Ishikawa (cell line): ENCODE results near the gene MYH16.
A peak's percentile ranks its signal among the peaks of the same experiment; 100 is the strongest.

ENCODE experiments used
- CEBPB ChIP-seq: IDR thresholded peaks from 2 replicates; pipeline ENCODE4 v1.6.1; 2012
- CREB1 ChIP-seq: IDR thresholded peaks from 2 replicates; pipeline ENCODE4 v1.6.1; 2012; ENCODE audit warnings: low read depth
- EGR1 ChIP-seq: IDR thresholded peaks from 2 replicates; pipeline ENCODE4 v1.6.1; 2012
- EP300 ChIP-seq: IDR thresholded peaks from 2 replicates; pipeline ENCODE4 v1.6.1; 2012; ENCODE audit warnings: borderline replicate concordance
- FOXM1 ChIP-seq: IDR thresholded peaks from 2 replicates; pipeline ENCODE4 v1.6.1; 2012; ENCODE audit warnings: low read depth, borderline replicate concordance
- NFIC ChIP-seq: IDR thresholded peaks from 2 replicates; pipeline ENCODE4 v1.6.1; 2012
- RAD21 ChIP-seq: IDR thresholded peaks from 2 replicates; pipeline ENCODE4 v1.6.1; 2012; ENCODE audit warnings: low read depth
- TAF1 ChIP-seq: IDR thresholded peaks from 2 replicates; pipeline ENCODE4 v1.6.1; 2012; ENCODE audit warnings: low read depth, mild to moderate bottlenecking
- TCF12 ChIP-seq: IDR thresholded peaks from 2 replicates; pipeline ENCODE4 v1.6.1; 2012; ENCODE audit warnings: low read depth
- TEAD4 ChIP-seq: IDR thresholded peaks from 2 replicates; pipeline ENCODE4 v1.6.1; 2012
- YY1 ChIP-seq: IDR thresholded peaks from 2 replicates; pipeline ENCODE4 v1.6.1; 2012; ENCODE audit warnings: low read depth
- ZBTB7A ChIP-seq: IDR thresholded peaks from 2 replicates; pipeline ENCODE4 v1.6.1; 2012; ENCODE audit warnings: low read depth
- TF ChIP-seq, protein P1 (sequence below): IDR thresholded peaks from 2 replicates; pipeline ENCODE4 v1.6.1; 2012
- TF ChIP-seq, protein P2 (sequence below): IDR thresholded peaks from 2 replicates; pipeline ENCODE4 v1.6.1; 2012
- TF ChIP-seq, protein P3 (sequence below): IDR thresholded peaks from 2 replicates; pipeline ENCODE4 v1.6.1; 2012; ENCODE audit warnings: low read depth, mild to moderate bottlenecking

The MYH16 gene

DNA sequence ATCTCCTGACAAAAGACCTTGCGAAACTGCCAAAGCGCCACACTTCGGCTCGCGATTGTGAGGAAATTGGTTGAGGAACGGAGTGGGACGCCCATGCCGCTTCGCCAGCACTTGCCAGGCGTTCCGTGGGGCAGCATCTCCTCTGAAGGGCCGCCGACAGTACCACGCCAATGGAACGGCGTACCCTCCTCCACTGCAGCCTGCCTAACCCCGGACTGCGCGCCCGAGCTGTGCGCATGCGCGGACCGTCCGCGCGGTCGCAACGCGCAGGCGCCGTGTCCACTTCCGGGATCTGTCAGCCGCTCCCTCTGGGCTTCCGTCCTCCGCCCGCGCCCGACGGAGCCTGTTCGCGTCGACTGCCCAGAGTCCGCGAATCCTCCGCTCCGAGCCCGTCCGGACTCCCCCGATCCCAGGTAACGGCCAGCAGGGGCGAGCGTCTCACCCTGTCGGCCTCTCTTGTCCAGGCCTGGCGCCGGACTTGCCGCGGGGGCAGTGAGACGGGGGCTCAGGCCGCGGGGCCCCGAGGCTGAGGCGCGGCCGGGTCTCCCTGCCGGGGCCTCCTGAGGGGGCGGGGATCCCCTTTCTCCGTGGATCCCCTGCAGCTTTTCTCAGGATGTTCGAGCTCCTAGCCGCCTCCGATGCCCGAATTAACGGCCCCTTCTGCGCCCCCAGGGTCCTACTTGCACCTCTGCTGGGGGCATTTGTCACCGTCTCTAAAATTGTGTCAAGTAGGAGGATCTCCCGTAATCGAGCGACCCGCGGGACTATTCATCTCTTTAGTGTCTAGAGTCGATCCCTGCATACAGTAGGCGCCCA, 53.2 kb downstream of the MYH16 start, which contains the start of gene ARPC1A:
ARPC1A (plus strand) TSS at position 307 of the 816 bp plus-strand sequence. CDS start 7,456 bp downstream, outside the sequence.
- TF ChIP-seq, protein P1, sequence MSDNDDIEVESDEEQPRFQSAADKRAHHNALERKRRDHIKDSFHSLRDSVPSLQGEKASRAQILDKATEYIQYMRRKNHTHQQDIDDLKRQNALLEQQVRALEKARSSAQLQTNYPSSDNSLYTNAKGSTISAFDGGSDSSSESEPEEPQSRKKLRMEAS = peak; percentile 87
- TF ChIP-seq ZBTB7A = no peak; the same call in 1 of the 2 replicates
- TF ChIP-seq, protein P2, sequence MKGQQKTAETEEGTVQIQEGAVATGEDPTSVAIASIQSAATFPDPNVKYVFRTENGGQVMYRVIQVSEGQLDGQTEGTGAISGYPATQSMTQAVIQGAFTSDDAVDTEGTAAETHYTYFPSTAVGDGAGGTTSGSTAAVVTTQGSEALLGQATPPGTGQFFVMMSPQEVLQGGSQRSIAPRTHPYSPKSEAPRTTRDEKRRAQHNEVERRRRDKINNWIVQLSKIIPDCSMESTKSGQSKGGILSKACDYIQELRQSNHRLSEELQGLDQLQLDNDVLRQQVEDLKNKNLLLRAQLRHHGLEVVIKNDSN = peak; percentile 22; the same call in 1 of the 2 replicates
- TF ChIP-seq TAF1 = peak; percentile 96
- 0 out of 2 replicates have a peak, but pooled peaks have one; percentile 51 for TF ChIP-seq TCF12
- TF ChIP-seq CREB1 = 0 out of 2 replicates have a peak, but pooled peaks have one; percentile 5
- TF ChIP-seq, protein P3, sequence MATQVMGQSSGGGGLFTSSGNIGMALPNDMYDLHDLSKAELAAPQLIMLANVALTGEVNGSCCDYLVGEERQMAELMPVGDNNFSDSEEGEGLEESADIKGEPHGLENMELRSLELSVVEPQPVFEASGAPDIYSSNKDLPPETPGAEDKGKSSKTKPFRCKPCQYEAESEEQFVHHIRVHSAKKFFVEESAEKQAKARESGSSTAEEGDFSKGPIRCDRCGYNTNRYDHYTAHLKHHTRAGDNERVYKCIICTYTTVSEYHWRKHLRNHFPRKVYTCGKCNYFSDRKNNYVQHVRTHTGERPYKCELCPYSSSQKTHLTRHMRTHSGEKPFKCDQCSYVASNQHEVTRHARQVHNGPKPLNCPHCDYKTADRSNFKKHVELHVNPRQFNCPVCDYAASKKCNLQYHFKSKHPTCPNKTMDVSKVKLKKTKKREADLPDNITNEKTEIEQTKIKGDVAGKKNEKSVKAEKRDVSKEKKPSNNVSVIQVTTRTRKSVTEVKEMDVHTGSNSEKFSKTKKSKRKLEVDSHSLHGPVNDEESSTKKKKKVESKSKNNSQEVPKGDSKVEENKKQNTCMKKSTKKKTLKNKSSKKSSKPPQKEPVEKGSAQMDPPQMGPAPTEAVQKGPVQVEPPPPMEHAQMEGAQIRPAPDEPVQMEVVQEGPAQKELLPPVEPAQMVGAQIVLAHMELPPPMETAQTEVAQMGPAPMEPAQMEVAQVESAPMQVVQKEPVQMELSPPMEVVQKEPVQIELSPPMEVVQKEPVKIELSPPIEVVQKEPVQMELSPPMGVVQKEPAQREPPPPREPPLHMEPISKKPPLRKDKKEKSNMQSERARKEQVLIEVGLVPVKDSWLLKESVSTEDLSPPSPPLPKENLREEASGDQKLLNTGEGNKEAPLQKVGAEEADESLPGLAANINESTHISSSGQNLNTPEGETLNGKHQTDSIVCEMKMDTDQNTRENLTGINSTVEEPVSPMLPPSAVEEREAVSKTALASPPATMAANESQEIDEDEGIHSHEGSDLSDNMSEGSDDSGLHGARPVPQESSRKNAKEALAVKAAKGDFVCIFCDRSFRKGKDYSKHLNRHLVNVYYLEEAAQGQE = no peak
- TF ChIP-seq EP300 = 0 out of 2 replicates have a peak, but pooled peaks have one; percentile 10

DNA sequence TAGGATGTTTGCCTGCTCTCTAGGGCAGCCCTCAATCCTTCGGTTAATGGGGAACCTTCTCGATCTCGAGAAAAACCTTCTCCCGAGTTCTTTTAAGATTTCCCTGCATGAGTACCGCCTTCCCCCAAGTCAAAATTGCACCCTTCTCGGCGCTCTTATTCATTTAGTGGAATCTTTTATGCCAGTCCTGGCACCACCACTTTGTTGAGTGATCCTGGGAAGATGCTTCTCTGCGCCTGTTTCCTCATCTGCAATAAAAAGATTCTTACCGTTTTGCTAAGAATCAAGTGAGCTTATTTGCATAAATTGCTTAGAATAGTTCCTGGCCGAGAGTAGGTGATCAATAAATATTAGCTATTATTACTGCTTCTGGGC, 53.8 kb downstream of the MYH16 start:
- TF ChIP-seq CREB1 (no peak), YY1 (no peak), EP300 (no peak), CEBPB (no peak), NFIC (no peak), EGR1 (no peak), ZBTB7A (no peak), TAF1 (no peak)
- TF ChIP-seq, protein P1 = no peak
- TF ChIP-seq, protein P3 = no peak

DNA sequence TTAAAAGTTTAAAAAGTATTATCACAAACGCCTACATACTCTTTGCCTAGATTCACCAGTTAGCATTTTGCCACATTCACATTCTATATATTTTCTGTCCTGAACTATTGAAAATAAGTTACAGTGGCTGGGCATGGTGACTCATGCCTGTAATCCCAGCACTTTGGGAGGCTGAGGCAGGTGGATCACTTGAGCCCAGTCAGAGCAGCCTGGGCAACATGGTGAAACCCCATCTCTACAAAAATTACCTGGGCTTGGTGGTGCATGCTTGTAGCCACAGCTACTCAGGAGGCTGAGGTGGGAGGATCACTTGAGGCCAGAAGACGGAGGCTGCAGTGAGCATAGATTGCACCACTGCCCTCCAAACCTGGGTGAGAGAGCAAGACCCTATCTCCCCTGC, 58.4 kb downstream of the MYH16 start:
- no peak for TF ChIP-seq EP300
- TF ChIP-seq NFIC = no peak
- TF ChIP-seq, protein P3 = no peak
- TF ChIP-seq YY1 = no peak
- no peak for TF ChIP-seq FOXM1
- no peak for TF ChIP-seq TAF1
- no peak for TF ChIP-seq CEBPB
- TF ChIP-seq ZBTB7A = no peak
- TF ChIP-seq EGR1 = no peak
- no peak for TF ChIP-seq RAD21
- TF ChIP-seq, protein P2 = no peak
- TF ChIP-seq, protein P1 = no peak
- TF ChIP-seq TEAD4 = no peak

DNA sequence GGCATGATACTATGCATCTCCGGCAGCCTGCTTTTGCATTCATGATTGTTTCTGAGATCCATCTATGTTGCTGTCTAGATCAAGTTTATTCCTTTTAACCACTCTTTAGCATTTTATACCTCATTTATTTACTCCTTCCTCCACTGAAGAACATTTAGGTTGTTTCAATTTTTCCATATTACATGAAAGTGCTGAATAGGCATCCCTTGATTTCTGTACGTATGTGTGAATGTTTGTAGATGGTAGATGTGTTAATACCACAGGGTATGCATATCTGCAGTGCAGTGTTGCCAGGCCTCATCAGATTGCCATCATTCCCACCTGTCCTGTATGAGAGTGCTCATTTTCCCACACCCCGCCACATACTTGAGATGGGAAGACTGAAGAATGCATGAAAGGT, 67.0 kb downstream of the MYH16 start:
- TF ChIP-seq EP300 (no peak), CREB1 (no peak)
